ENCODE results near the gene C20orf204. TPM values are rescaled to one million over a fixed set of nuclear protein-coding genes. Genes with fewer than 3 reads are reported as not detected.

Gene C20orf204
- total RNA-seq, 1 experiment from 2014 or later, result 1.1 TPM

DNA sequence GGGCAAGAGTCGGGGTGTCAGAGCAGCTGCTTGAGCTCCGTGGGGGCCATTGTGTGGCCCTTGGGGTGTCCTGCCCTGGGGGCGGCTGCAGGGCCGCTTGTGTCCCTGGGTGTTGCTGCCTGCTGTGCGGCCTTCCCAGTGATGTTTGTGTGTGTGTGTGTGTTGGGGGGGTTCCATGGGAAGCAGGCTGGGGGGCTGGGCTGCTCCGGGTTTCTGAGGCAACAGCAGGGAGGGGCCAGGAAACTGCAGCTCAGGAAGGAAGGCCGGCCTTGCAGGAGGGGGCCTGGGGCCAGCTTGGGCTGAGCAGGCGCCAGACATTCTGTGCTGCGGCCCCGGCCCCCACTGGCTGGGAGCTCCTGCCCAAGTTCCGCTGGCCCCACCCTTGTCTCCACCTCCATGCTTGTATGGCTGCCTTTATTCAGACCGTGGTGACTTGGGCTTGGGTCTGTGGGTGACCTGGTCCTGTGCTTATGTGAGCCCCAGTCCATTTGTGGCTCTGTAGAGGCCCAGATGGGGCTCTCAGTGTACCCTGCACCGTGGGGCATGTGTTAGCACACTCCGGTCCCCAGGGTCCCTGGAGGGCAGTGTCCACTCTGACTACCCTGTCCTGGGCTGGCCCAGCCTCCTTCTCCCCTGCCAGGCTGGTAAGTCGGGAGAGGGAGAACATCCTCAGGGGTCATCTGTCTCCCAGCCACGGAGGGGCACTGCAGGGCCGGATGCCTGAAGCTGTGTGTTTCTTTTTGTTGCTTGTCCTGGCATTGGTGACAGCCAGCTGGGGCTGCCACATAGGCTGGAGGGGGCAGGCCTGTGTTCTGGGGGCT, 18.1 kb downstream of the C20orf204 start:
- no peak overlapping the region for H3K4me3 ChIP-seq (ENCODE audit: insufficient read depth, low read depth, low read length)
- no peaks in the 10 kb centered on the region for H3K36me3 ChIP-seq (replicated peaks; ENCODE audit: control insufficient read depth, insufficient read depth, low read length)
- peaks cover 13% of the 10 kb centered on the region for H3K27me3 ChIP-seq (ENCODE audit: control insufficient read depth, insufficient read depth, low read length)
- DNase-seq, result peak; percentile 89

DNA sequence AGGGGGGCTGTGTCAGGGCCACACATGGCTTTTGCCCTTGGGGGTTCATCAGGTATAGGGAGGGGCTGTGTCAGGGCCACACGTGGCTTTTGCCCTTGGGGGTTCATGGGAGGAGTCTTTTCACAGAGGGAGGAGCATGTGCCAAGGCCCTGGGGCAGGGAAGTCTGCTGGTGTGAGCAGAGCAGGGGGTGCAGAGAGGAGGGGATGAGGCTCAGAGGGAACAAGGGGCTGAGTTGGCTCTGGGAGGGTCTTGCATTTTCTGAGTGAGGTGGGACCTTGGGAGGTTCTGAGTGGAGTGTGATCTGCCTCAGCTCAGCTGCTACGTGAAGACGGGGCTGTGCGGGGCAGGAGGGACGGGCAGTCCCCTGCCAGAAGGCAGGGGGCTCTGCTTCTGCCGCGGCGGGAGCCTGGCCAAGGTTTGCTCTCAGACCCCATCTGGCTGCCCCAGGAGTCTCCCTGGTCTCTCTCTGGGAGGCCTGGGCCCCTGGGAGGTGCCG, 19.5 kb downstream of the C20orf204 start:
- Histone ChIP-seq H3K4me3 (ENCODE audit: insufficient read depth, low read depth, low read length) (no peak overlapping the region), H3K36me3 (replicated peaks; ENCODE audit: control insufficient read depth, insufficient read depth, low read length) (no peaks in the 10 kb centered on the region), H3K27me3 (ENCODE audit: control insufficient read depth, insufficient read depth, low read length) (peaks cover 4% of the 10 kb centered on the region)
- DNase-seq, result no peak

DNA sequence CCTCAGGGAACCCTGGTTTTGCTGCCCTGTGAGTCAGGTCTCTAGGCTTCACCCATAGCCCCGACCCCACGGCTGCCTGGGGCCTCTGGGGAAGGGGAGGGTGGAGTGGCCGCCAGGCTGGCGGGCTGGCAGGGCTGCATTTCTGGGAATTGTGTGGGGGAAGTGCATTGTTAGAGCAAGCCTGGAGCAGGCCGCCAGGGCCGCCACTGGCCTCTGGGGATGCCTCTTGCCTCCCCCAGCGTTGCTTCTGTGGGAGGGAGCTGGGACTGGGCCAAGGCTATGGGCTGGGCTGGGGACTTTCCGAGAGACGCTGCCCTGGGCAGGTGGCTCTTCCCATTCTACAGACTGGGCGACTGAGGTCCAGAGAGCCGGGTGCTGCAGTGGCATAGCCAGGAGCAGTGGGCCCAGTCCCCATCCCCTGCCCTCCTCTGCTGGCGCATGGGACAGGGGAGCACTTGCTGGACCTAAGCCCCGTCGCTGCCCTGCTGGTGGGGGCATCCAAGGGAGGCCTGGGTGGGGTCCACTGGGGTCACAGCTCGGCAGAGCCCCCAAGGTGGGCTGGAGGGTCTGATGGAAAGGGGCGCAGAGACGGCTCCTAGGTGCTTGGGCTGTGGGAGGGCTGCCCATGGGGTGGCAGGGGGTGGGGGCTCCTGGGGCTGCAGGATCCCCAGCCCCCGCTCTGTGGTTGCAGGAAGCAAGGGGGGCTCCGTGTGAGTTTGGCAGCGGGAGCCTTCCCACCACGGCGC, 20.1 kb downstream of the C20orf204 start:
- peak; percentile 75 for DNase-seq
- no peaks in the 10 kb centered on the region for H3K36me3 ChIP-seq (replicated peaks; ENCODE audit: control insufficient read depth, insufficient read depth, low read length)
- H3K4me3 ChIP-seq (ENCODE audit: insufficient read depth, low read depth, low read length), result no peak overlapping the region
- H3K27me3 ChIP-seq (ENCODE audit: control insufficient read depth, insufficient read depth, low read length), result peaks cover 1% of the 10 kb centered on the region; the same call in 1 of the 2 replicates

DNA sequence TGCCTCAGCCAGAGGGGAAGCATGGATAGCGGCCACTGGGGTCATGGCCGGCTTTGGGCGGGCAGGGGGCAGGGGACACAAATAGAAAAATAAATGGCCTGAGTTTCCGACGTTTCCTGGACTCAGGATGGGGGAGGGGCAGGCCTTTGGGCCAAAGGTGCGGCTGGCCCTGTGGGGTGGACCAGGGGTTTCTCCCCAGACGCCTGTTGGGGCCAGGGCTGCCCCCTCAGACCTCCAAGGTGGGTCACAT, 20.6 kb downstream of the C20orf204 start:
- no peak for DNase-seq
- H3K4me3 ChIP-seq (ENCODE audit: insufficient read depth, low read depth, low read length), result no peak overlapping the region
- H3K36me3 ChIP-seq (replicated peaks; ENCODE audit: control insufficient read depth, insufficient read depth, low read length), result no peaks in the 10 kb centered on the region
- no peaks in the 10 kb centered on the region; the same call in 1 of the 2 replicates for H3K27me3 ChIP-seq (ENCODE audit: control insufficient read depth, insufficient read depth, low read length)

DNA sequence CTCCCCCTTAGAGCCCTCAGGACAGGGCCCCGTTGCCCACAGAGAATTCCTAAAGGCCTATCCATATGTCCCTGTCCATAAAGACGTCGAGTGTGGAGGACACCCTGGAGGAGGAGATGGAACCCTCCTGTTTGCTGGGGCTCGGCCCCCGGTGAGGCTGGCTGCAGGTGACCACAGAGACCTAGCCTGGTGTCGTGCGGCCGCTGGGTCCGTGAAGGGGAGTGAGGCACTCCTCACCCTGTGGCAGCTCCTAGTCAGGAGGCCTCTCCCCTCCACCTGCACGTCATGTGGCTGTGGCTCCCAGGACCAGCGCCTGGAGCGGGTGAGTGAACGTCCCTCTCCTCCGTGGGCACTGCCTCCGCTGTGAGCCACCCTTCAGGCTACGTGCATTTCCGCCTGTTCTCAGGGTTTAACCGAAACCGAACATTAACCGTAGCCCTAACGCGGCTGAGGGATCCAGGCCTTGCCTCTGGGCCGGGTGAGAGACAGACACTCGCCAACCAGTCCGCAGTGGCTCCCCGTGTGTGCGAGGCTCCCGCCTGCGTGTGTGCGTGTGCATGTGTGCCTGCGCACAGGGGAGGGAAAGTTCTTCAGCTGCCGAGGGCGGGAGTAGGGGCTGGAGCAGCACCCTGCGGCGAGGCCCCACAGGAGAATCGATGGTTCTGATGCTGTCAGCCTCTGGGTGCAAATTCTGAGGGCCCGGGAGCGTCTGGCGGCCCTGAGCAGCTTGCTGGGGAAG, 21.1 kb downstream of the C20orf204 start:
- no peaks in the 10 kb centered on the region; the same call in 1 of the 2 replicates for H3K27me3 ChIP-seq (ENCODE audit: control insufficient read depth, insufficient read depth, low read length)
- no peaks in the 10 kb centered on the region for H3K36me3 ChIP-seq (replicated peaks; ENCODE audit: control insufficient read depth, insufficient read depth, low read length)
- H3K4me3 ChIP-seq (ENCODE audit: insufficient read depth, low read depth, low read length), result peak overlapping the region; percentile 12; the same call in 1 of the 2 replicates
- peak; percentile 81 for DNase-seq

DNA sequence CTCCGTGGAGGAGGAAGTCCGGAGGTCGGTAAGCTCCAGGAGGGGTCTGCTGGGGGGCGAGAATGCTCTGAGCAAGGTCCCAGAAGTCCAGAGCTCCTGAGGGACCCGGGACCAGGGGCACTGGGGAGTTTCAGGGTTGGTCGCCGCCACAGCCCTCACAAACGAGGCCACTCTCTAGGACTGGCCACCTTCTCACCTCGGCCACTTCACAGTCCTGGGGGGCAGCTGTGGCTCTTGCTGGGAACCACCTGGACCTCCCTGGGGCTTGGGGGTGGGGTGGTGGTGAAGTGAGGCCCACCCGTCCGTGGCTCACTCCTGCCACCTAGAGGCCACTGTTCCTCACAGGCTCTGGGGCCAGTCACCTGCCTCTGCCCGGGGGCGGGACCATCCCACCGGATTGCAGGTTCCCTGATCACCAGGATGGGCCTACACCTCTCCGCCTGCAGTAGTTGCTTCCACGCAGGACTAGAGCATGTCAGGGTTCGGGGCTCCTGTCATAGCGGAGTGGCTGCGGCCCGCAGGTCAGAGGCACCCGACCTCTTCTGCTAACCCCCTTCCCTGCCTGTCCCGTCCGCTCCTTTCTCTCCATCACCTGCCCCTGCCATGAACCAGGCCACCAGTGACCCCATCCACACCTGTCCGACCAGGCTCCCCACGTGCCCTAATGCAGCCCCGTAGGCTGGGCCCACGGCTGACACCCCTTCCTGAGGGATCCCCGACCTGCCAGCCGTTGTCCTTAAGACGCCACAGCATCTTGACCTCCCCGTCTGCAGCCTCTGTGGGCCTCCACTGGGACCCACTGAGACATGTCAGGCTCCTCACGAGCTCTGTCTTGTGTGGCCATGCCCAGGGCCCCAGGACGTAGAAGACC, 21.9 kb downstream of the C20orf204 start:
- Histone ChIP-seq H3K27me3 (ENCODE audit: control insufficient read depth, insufficient read depth, low read length) (no peaks in the 10 kb centered on the region; the same call in 1 of the 2 replicates), H3K36me3 (replicated peaks; ENCODE audit: control insufficient read depth, insufficient read depth, low read length) (no peaks in the 10 kb centered on the region), H3K4me3 (ENCODE audit: insufficient read depth, low read depth, low read length) (peak overlapping the region; percentile 12; the same call in 1 of the 2 replicates)
- peak; percentile 99 for DNase-seq

DNA sequence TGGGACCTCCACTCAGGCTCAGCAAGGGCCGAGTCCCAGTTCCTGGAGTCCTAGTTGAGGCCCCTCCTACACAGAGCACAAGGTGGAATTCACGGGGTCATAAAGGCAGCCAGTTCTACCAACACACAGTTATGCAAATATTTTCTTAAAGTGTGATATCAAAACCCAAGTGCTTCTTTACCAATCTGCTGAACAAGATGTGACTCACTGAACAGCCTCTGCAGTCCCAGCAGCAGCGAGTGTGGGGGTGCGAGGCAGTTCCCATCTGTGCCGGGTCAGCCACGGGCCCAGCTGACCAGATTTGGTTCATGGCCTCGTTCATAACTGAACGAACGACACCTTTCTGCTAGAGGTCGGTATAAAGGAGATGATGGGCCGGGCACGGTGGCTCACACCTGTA, 22.6 kb downstream of the C20orf204 start:
- Histone ChIP-seq H3K27me3 (ENCODE audit: control insufficient read depth, insufficient read depth, low read length) (no peaks in the 10 kb centered on the region; the same call in 1 of the 2 replicates), H3K36me3 (replicated peaks; ENCODE audit: control insufficient read depth, insufficient read depth, low read length) (no peaks in the 10 kb centered on the region)
- DNase-seq, result no peak

DNA sequence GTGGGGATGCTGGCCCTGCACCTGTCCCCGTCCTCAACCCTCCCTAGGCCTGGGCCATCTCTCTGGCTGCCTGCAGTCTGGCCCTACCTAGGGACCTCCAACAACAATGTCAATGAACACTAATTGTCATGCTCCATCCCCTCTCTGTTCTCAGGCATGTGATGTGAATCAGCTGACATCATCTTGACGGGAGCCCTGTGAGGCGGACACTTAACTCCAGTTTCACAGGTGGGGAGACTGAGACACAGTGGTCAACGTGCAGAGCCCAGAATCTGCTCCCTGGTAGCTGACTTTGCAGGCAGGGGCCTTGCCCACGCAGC, 26.3 kb downstream of the C20orf204 start:
- no peaks in the 10 kb centered on the region for H3K27me3 ChIP-seq (ENCODE audit: control insufficient read depth, insufficient read depth, low read length)
- H3K36me3 ChIP-seq (replicated peaks; ENCODE audit: control insufficient read depth, insufficient read depth, low read length), result no peaks in the 10 kb centered on the region
- no peak for DNase-seq
- peak overlapping the region; percentile 89 for H3K4me3 ChIP-seq (ENCODE audit: insufficient read depth, low read depth, low read length)

More for the DNA sequence above, 22.6 kb downstream of the C20orf204 start:
- H3K4me3 ChIP-seq (ENCODE audit: insufficient read depth, low read depth, low read length), result no peak overlapping the region

DNA sequence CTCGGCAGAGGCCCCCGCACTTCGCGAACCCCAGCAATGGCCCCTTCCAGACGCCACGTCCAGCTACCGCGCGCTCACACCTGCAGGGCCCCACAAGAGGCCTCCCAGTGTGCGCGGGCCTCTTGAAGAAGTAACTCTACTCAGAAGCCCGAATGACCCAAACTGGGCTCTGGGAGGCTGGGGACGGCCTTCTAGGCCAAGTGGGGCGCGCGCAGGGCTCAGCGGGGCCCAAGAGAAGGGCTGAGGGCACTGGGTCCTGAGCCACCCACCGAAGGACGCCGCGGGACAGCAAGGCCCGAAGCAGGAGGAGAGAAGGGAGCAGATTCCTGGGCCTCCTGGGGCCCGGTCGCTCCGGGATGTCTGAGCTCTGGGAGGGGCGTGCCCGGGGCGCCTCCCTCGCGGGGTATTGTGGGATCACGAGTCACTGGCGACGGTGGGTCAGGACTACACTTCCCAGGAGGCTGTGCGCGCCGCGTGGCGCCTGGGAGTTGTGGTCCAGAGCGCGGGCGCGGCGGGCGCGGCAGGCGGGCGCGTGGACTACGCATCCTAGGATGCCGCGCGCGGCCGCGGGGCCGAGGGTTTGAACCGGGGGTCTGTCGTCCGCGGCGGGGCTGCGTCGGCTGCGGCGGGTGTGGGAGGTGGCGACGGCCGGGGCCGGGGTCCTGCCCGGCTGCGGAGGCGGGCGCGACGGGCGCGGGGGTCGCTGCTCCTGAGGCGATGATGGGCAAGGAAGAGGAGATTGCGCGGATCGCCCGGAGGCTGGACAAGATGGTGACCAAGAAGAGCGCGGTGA, 26.8 kb downstream of the C20orf204 start, which contains the start of gene TCEA2:
TCEA2 (plus strand) TSS at position 603 of the 793 bp plus-strand sequence; CDS start at position 718, 115 bp downstream.
- no peaks in the 10 kb centered on the region for H3K27me3 ChIP-seq (ENCODE audit: control insufficient read depth, insufficient read depth, low read length)
- H3K4me3 ChIP-seq (ENCODE audit: insufficient read depth, low read depth, low read length), result peak within 1 kb of the TSS; percentile 89
- H3K36me3 ChIP-seq (replicated peaks; ENCODE audit: control insufficient read depth, insufficient read depth, low read length), result no peaks in the 10 kb centered on the region
- DNase-seq, result peak; percentile 99

DNA sequence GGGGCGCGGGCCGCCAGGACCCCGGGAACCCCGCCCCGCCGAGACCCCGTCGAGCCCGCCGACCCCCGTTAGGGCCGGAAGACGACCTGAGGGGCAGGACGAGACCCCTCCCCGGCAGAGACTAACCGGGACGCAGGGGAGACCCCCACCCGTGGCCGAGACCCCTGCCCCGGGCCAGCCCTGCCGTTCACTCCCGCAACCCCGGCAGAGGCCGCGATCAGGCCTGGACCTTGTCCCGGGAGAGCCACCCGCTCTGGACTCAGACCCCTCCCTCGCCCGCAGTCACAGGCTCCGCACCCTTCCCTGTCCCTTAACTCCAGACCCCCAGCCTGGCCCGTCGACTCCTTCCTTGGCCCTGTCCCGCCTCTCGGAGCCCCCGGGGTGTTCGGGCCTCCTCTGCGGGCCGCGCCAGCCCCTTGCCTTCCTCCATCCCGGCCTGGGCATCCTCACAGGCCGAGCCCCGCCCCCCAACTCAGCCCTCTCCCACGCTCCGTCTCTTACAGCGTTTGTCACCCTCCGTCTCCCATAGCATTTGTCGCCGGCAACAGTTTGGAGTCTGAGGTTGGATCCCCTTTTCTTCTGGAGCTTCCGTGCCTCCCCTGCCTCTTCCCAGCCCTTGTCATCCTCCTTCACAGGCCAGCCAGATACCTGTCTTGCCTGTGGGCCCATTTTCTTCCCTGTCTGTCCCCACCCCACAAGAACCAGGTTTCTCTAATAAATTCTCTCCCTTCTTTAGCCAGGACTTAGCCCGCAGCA, 27.6 kb downstream of the C20orf204 start:
- peak overlapping the region; percentile 89 for H3K4me3 ChIP-seq (ENCODE audit: insufficient read depth, low read depth, low read length)
- no peaks in the 10 kb centered on the region for H3K36me3 ChIP-seq (replicated peaks; ENCODE audit: control insufficient read depth, insufficient read depth, low read length)
- H3K27me3 ChIP-seq (ENCODE audit: control insufficient read depth, insufficient read depth, low read length), result no peaks in the 10 kb centered on the region
- peak; percentile 89 for DNase-seq

DNA sequence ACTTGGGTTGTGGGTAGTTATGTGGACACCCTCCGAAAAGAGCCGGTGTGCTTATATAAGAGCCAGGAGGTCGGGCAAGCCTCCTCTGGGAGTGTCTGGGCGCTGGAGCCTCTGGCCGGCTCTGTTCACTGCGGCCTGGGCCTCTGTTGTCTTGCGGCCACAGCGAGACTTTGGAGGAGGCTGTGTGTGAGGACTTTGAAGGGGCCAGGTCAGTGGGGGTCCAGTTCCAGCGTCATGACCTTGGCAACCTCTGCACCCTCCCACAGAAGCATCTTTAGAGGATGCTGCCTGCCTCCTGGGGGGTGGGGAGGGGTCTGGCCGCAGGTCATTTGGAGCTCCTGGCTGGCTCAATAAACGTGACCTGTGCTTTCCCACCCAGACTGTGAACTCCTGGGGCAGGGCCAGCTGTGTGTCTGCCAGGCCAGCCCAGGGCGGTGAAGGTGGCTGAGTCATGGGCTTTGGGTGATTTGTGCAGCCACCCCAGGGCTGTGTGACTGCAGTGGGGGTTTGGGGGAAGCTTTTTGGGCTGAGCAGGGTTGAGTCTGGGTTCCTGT, 28.2 kb downstream of the C20orf204 start:
- no peak for DNase-seq
- H3K27me3 ChIP-seq (ENCODE audit: control insufficient read depth, insufficient read depth, low read length), result no peaks in the 10 kb centered on the region
- H3K4me3 ChIP-seq (ENCODE audit: insufficient read depth, low read depth, low read length), result peak overlapping the region; percentile 89; the same call in 1 of the 2 replicates
- no peaks in the 10 kb centered on the region for H3K36me3 ChIP-seq (replicated peaks; ENCODE audit: control insufficient read depth, insufficient read depth, low read length)

All from H7 (cell line).